ENCODE results near the gene TUBA1B. TPM values are rescaled to one million over a fixed set of nuclear protein-coding genes. Genes with fewer than 3 reads are reported as not detected.

TUBA1B gene
- total RNA-seq, 1 donor from 2014 or later: 333 TPM

DNA sequence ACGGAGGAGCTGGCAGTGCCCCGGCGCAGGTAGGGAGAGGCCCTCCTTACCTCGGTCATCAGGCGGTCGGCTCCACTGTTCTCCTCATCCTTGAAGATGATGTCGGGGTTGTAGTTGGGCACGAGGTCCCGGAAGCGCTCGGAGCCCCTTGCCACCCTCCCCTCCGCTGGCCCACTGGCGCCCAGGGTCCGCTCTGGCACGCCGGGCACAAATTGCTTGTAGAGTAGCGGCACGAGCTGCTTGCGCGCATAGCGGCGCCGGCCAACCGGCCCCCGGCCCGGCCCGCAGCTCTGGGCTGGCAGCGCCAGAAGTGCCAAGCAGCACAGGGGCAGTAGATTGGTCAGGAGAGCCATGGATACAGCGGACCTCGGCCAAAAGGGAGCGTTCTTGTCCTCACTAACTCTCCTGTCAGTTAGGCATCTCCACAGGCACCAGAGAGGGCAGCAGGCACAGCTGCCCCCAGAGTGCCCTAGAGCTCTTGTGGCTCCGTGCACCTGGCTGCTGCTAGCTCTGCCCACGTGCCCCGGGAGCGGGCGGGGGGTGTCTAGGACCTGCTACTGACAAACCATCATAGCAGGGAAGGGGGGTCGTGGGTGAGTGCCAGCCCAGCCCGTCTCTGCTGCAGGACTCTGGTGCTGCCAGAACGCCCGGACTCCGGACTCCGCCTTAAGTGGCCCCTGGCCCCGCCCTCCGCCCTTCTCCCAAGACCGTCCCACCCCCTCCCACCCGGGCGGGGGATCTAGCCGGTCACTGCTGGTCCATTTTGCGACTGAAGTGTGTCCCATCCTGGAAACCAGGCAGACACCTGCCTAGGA lies 36.8 kb downstream of the TUBA1B start, which contains the start of gene DHH:
TSS of gene DHH (minus strand) at position 642 of the 815 bp plus-strand sequence. CDS start at position 353, 289 bp downstream.
- intact Hi-C loops (cut with DNase I): no loop called here
- peak; percentile 63 for DNase-seq
- ATAC-seq (ENCODE audit: poor library complexity): peak; percentile 31

DNA sequence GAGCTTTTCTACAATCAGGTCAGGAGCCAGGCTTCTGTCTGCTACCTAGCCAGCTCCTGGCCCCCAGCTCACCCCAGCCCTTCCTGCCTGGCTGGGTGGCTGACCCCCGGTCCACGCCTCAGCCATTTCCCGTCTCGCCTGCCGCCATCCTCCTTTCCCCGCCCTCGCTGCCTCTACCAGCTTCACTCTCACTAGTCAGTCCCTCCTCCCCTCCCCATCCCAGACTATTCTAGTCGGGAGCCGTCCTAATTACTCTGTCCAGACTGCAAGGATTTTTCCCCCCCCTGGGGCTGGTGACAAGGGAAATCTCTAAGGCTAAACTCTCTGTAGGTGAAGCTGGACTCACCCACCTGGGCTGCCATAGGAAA lies 37.4 kb downstream of the TUBA1B start:
- ATAC-seq (ENCODE audit: poor library complexity): no peak
- intact Hi-C loops (cut with DNase I): no loop called here
- no peak for DNase-seq

DNA sequence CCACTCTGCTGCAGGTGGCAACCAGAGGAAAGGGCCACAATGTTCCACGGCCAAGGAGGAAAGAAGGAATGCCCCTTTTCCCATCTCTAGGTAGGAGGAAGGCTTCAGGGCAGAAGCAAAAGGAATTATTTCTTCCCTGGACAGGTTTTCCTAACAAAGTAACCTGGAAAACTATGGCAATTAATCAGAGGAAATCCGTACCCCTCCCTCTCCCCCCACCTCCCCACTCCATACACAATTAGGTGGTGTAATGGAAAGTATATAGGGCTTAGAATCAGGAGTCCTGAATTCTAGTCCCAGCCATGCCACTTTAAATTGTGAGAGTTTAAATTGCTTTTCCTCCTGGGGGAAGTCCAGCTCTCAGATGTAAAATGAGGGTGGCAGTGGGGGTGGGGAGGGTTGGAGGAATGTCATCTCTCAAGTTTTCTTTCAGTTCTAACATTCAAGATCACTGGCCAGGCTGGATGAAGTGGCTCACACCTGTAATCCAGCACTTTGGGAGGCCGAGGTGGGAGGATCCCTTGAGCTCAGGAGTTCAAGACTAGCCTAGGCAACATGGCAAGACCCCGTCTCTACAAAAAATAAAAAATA lies 38.3 kb downstream of the TUBA1B start:
- no peak for DNase-seq
- intact Hi-C loops (cut with DNase I): no loop called here
- no peak for ATAC-seq (ENCODE audit: poor library complexity)

DNA sequence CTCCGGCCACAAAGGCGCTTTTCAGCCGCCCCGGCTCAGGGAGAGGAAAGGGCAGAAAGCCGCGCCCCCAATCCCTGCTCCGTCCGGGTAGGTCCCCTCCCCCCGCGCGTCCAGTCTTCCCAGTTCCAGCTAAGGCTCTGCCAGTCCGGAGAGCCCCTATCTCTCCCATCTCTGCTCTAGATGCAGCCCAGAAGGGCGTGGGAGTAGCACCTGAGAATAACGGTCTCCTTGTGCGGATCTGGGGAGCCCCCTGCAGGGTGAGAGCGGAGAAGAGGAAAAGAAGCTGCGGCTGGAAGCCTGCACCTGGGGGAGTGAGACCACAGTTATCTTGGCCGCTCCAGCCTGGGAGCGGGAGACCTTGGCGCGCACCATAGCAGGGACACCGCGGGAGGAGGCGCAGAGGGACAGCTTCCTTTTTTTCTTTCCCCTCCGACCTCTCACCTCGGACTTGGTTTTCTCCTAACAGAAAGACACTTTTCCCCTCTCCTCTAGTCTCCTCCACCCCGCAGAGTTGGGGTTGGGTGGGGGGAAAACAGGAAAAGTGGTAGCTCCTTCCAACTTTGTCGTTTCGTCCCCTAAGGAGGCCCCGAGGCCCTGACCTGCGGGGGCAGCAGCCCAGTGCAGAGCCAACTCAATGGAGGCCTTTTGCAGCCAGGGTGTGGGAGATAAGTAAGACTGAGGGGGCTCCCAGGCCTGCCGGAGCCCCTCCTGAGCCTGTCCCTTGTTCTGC lies 38.9 kb downstream of the TUBA1B start:
- intact Hi-C loops (cut with DNase I): no loop called here
- ATAC-seq (ENCODE audit: poor library complexity): no peak
- no peak for DNase-seq

DNA sequence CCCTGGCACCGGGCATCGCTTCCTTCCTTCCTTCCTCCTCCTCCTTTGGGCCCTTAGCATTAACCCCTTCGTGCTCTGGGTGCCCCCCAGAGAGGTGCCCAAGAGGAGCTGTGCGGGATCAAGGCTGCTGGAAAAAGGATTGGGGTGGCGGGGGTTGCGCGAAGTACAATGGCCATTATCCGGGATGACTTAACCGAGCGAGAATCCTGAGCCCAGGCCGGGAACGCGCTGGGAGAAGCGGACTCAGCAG lies 39.4 kb downstream of the TUBA1B start:
- ATAC-seq (ENCODE audit: poor library complexity): no peak
- no peak for DNase-seq
- intact Hi-C loops (cut with DNase I): no loop called here

DNA sequence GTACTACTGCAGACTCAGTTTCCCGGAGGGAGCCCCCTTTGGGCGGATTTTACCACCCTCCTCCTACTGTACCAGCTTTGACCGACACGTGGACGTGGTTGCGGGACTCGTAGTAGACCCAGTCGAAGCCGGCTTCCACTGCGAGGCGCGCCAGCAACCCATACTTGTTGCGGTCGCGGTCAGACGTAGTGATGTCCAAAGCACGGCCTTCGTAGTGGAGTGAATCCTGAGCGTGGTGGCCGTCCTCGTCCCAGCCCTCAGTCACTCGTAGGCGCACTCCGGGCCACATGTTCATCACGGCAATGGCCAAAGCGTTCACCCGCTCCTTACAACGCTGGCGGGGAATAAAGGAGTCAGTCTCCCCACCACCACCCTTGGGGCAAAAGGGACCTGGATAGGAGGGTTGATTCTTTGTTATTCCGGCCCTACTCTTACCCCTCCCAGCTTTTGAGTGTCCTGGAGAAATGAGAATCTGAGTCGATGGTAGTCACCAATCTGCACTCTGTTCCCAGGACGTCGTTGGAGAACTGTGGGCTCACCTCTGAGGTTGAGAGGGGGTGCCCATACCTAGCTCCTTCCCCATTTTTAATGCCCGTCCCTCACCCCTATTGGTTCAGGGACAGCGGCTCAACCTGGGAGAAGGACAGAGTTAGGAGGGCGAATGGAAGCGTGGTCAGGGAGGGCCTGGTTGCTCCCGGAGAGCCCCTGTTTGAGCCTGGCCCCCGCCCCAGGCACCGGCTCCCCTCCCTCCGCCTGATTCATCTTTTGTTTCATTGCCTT lies 39.9 kb downstream of the TUBA1B start:
- ATAC-seq (ENCODE audit: poor library complexity) (no peak), DNase-seq (no peak)
- intact Hi-C loops (cut with DNase I): no loop called here

DNA sequence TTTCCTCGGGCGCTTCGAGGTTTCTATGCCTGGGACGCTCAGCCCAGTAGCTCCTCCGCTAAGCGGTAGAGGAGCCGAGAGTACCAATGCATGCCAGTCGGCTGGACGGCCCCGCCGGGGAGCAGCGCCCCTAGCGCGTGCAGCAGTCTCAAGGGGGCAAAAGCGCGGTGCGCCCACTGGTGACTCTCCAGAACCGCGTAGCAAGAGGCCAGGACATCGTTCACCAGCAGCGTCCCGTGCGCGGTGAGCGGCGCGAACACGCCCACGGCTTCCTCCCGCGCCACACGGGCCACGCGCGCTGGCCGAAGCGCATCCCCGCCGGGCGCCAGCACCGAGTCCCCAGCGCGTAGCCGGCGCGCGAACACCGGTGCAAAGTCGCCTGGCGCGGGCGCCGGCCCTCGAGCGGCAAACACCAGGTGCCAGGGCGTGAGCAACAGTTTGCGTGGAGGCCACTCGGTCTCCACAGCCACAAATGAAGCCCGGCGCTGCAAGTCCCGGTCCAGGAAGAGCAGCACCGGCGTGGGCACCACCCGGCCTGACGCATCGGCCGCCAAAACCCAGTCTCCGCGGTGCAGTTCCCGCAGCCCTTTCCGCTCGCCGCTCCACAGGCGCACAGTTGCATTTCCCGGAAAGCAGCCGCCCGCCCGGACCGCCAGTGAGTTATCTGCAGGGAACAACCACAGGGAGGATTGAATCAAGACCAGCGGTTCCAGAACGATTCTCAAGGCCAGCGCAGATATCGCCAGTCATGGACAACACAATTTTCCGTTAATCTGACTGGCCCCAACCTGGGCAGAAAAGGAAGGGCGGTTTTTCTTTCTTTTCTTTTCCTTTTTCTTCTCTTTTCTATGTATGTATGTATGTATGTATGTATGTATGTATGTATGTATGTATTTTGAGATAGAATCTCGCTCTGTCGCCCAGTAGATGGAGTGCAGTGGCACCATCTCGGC lies 41.1 kb downstream of the TUBA1B start:
- DNase-seq (peak; percentile 62), ATAC-seq (ENCODE audit: poor library complexity) (no peak)
- intact Hi-C loops (cut with DNase I): loop anchor here (5.0 kb wide), 2 partner anchors 32 to 147 kb away; no protein-coding TSS in a partner anchor

DNA sequence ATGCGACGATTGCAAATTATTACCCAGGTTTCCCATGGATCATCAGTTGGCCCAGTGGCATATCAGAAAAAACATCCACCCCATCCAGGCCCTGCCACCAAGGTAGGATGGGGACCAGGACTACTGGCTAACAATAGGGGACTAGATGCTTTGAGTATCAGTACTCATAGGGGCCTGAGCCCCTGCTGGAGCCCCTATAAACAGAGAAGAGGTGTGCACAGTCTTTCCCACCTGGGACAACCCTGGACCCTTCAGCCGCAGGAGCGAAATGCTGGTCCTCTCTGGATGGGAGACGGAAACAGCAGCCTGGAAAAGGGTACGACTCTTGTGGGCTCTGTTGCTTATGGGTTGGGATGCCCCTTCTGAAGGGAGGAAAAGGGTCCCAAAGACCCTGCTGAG lies 42.3 kb downstream of the TUBA1B start:
- ATAC-seq (ENCODE audit: poor library complexity) (no peak), DNase-seq (no peak)
- intact Hi-C loops (cut with DNase I): loop anchor here (5.0 kb wide), 2 partner anchors 33 to 148 kb away; no protein-coding TSS in a partner anchor

DNA sequence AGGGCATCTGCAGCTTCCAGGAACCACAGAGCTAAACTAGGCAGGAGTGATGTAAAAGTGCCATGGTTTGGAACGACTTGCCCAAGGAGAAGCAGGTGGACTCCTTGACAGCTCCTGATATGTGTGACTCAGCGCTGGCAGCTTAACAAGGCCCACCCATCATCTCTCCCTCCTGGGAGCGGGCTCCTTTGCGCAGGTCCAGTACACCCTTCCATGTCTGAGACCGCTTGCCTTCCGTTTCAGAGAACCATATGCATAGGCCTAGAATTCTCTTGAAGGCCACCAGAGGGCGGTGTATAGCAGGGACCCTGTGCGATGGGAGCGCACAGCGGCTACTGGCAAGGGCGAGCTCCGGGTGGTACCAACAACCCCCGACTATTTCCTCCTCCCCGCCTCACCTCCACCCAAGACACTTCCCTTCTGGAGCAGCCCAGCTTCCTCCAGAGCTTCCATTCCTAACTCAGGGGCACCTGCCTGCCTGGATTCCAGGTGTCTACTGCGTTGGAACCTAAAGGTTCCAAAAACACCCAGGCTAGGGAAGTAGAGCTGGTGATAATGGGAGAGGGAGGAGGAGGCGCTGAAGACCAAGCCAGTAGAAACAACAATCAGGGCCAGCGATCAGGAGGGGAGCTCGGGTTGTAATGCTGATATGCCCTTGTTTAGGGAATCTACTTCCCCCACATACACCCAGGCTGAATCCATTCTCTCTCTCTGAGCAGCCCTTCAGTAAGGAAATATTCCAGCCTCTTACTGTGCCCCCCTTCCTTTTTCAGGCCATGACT lies 42.9 kb downstream of the TUBA1B start:
- peak; percentile 66 for DNase-seq
- ATAC-seq (ENCODE audit: poor library complexity): peak; percentile 95
- intact Hi-C loops (cut with DNase I): loop anchor here (5.0 kb wide), 2 partner anchors 34 to 149 kb away; no protein-coding TSS in a partner anchor

DNA sequence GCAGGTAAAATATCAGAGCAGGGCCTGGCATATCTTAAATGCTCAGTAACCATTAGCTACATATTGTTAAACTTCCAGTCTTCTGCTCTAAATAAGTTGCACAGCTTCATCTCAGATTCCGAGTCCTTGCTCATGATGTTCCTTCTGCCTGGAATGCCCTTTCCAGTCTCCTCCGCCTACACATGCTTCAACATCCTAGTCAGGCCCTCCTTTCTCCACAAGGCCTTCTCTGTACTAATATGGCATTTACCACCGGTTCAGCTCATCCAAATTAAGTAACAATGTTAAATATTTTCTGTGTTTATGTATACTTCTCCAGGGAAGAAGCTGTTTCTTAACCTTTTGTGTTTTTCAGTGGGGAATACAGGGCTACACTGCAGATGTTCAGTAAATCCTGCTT lies 45.1 kb downstream of the TUBA1B start:
- DNase-seq (no peak), ATAC-seq (ENCODE audit: poor library complexity) (no peak)
- intact Hi-C loops (cut with DNase I): loop anchor here (5.0 kb wide), 2 partner anchors 36 to 151 kb away; no protein-coding TSS in a partner anchor

DNA sequence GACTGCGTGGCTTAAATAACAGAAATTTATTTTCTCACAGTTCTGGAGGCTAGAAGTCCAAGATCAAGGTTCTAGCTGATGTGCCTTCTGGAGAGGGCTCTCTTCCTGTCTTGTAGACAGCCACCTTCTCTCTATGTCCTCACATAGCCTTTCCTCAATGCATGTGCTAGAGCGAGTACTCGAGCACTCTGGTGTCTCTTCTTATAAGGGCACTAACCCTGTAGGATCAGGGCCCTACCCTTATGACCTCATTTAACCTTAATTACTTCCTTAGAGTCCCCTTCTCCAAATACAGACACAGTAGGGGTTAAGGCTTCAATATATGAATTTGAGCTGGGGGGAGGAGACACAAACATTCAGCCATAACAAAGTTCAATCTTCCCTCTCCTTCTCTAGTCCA lies 46.8 kb downstream of the TUBA1B start:
- intact Hi-C loops (cut with DNase I): no loop called here
- DNase-seq (no peak), ATAC-seq (ENCODE audit: poor library complexity) (no peak)

DNA sequence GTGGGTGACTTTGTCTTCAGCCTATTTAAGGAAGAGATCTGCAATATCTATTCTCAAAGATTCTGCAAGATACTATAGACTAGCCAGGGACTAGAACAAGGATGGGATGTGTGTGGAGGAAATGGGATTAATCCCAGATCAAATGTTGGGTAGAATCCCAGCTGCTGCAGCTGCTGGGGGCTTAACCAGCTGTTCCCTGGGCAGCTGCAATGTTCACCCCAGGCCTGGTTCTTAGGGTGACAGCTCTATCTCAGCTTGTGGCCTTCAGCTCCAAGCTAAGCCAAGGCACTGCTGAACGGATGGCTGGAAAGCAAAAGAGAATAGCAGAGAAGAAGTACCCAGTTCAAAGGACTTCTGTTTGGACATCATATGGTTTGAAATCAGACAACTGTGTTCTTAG lies 51.4 kb downstream of the TUBA1B start:
- intact Hi-C loops (cut with DNase I): no loop called here
- ATAC-seq (ENCODE audit: poor library complexity) (no peak), DNase-seq (no peak)

Other genes starting within 250 kb of the TUBA1B start
- gene FKBP11, start 205.9 kb downstream of the TUBA1B start, total RNA-seq: 3.4 TPM
- gene ARF3, start 173.9 kb downstream of the TUBA1B start, total RNA-seq: 43.7 TPM
- gene WNT10B, start 159.7 kb downstream of the TUBA1B start, total RNA-seq: 0.40 TPM
- gene WNT1, start 153.1 kb downstream of the TUBA1B start, total RNA-seq: not detected
- gene DDN, start 132.0 kb downstream of the TUBA1B start, total RNA-seq: 0.78 TPM
- 92.8 TPM for gene PRKAG1, start 112.6 kb downstream of the TUBA1B start, total RNA-seq
- gene KMT2D, start 70.6 kb downstream of the TUBA1B start, total RNA-seq: 38.1 TPM
- 0.48 TPM for gene RHEBL1, start 61.4 kb downstream of the TUBA1B start, total RNA-seq
- gene DHH, start 36.6 kb downstream of the TUBA1B start, total RNA-seq: 0.32 TPM
- 30.0 TPM for gene LMBR1L, start 20.5 kb downstream of the TUBA1B start, total RNA-seq
- 88.1 TPM for gene TUBA1A, start 57.7 kb upstream of the TUBA1B start, total RNA-seq
- gene TUBA1C, start 133.7 kb upstream of the TUBA1B start, total RNA-seq: 50.9 TPM
- gene PRPH, start 163.8 kb upstream of the TUBA1B start, total RNA-seq: not detected
- 0.67 TPM for gene TROAP, start 191.9 kb upstream of the TUBA1B start, total RNA-seq
- gene C1QL4, start 205.8 kb upstream of the TUBA1B start, total RNA-seq: not detected
- gene DNAJC22, start 215.5 kb upstream of the TUBA1B start, total RNA-seq: 0.16 TPM
- gene SPATS2, start 236.1 kb upstream of the TUBA1B start, total RNA-seq: 7.0 TPM

Measured in Right ventricle myocardium superior (tissue), 1 donor.